HEK293 (cell line): ENCODE measurements around the gene OR5I1.

Experiments used
- ZNF776 ChIP-seq: fragments of 450-650 bp; formaldehyde crosslinking; IDR thresholded peaks from 2 replicates; pipeline ENCODE4 v1.5.0; 2017; ENCODE audit warnings: missing biosample characterization, missing genetic modification characterization, borderline replicate concordance
- ZNF791 ChIP-seq: fragments of 450-650 bp; formaldehyde crosslinking; IDR thresholded peaks from 2 replicates; pipeline ENCODE4 v1.5.1; 2016; ENCODE audit warnings: missing biosample characterization, missing genetic modification characterization
- TF ChIP-seq, protein P1 (sequence below): fragments of 450-650 bp; formaldehyde crosslinking; IDR thresholded peaks from 2 replicates; pipeline ENCODE4 v1.5.1; 2016; ENCODE audit warnings: missing biosample characterization, missing genetic modification characterization
- TF ChIP-seq, protein P2 (sequence below): fragments of 450-650 bp; formaldehyde crosslinking; optimal IDR thresholded peaks from 2 replicates; pipeline ENCODE3; 2016; ENCODE audit warnings: missing biosample characterization, mild to moderate bottlenecking, missing genetic modification characterization

DNA sequence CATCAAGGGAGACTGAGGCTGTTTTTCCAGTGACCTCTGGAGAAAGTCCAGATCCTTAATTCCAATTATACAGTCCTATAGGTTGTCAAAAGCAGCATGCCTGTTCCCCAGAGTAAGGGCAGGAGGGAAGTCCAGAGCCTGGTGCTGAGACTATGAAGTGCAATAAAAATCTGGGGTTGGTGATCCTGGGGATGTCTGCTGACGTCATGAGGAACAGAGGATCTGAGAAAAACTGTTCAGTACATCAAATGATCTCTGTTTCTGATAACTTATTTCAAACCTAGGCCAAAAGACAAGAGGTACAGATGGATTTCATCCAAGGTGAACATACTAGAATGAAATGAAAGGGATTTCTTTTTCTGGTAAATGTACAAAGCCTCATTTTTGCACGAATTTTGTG lies 33.9 kb downstream of the OR5I1 start:
- TF ChIP-seq ZNF776 (tag by site-specific recombination), result no peak
- TF ChIP-seq, protein P1, sequence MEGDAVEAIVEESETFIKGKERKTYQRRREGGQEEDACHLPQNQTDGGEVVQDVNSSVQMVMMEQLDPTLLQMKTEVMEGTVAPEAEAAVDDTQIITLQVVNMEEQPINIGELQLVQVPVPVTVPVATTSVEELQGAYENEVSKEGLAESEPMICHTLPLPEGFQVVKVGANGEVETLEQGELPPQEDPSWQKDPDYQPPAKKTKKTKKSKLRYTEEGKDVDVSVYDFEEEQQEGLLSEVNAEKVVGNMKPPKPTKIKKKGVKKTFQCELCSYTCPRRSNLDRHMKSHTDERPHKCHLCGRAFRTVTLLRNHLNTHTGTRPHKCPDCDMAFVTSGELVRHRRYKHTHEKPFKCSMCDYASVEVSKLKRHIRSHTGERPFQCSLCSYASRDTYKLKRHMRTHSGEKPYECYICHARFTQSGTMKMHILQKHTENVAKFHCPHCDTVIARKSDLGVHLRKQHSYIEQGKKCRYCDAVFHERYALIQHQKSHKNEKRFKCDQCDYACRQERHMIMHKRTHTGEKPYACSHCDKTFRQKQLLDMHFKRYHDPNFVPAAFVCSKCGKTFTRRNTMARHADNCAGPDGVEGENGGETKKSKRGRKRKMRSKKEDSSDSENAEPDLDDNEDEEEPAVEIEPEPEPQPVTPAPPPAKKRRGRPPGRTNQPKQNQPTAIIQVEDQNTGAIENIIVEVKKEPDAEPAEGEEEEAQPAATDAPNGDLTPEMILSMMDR, result no peak
- TF ChIP-seq ZNF791 (tag by site-specific recombination), result no peak
- TF ChIP-seq, protein P2, sequence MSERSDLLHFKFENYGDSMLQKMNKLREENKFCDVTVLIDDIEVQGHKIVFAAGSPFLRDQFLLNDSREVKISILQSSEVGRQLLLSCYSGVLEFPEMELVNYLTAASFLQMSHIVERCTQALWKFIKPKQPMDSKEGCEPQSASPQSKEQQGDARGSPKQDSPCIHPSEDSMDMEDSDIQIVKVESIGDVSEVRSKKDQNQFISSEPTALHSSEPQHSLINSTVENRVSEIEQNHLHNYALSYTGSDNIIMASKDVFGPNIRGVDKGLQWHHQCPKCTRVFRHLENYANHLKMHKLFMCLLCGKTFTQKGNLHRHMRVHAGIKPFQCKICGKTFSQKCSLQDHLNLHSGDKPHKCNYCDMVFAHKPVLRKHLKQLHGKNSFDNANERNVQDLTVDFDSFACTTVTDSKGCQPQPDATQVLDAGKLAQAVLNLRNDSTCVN, result no peak
